ENCODE measurements around the gene DACH2. TPM values are rescaled to one million over a fixed set of nuclear protein-coding genes. Genes with fewer than 3 reads are reported as not detected.

DACH2 gene
- total and polyA plus RNA-seq, 2 donors, result 0.18 to 3.9 TPM

GRCh38 chrX:86192827-86193226 is 44.6 kb downstream of the DACH2 start:
- H3K27ac ChIP-seq (ENCODE audit: low read depth), result no peak overlapping the region
- WGBS, result 31% methylated on average over 1 of the region's 1 CpG
- no peaks in the 10 kb centered on the region for H3K36me3 ChIP-seq (ENCODE audit: insufficient read depth)
- DNase-seq (ENCODE audit: extremely low spot score), result no peak
- H3K4me1 ChIP-seq (ENCODE audit: insufficient read depth), result no peaks in the 10 kb centered on the region
- no peak overlapping the region for H3K4me3 ChIP-seq (ENCODE audit: low read depth, low read length)

- WGBS, result 93% methylated on average over 6 of the region's 6 CpGs
- Histone ChIP-seq H3K4me1 (ENCODE audit: insufficient read depth) (no peaks in the 10 kb centered on the region), H3K27ac (ENCODE audit: low read depth) (no peak overlapping the region), H3K4me3 (ENCODE audit: low read depth, low read length) (no peak overlapping the region), H3K36me3 (ENCODE audit: insufficient read depth) (no peaks in the 10 kb centered on the region)
- no peak for DNase-seq (ENCODE audit: extremely low spot score)
Observed at GRCh38 chrX:86194758-86195157, 46.5 kb downstream of the DACH2 start.

- DNase-seq (ENCODE audit: extremely low spot score), result no peak
- Histone ChIP-seq H3K27ac (ENCODE audit: low read depth) (no peak overlapping the region), H3K36me3 (ENCODE audit: insufficient read depth) (no peaks in the 10 kb centered on the region), H3K4me3 (ENCODE audit: low read depth, low read length) (no peak overlapping the region), H3K4me1 (ENCODE audit: insufficient read depth) (no peaks in the 10 kb centered on the region)
- 92% methylated on average over 2 of the region's 2 CpGs for WGBS
Observed at GRCh38 chrX:86195343-86195742, 47.1 kb downstream of the DACH2 start.

GRCh38 chrX:86197815-86198214 is 49.6 kb downstream of the DACH2 start:
- Histone ChIP-seq H3K4me3 (ENCODE audit: low read depth, low read length) (no peak overlapping the region), H3K27ac (ENCODE audit: low read depth) (no peak overlapping the region), H3K36me3 (ENCODE audit: insufficient read depth) (no peaks in the 10 kb centered on the region), H3K4me1 (ENCODE audit: insufficient read depth) (no peaks in the 10 kb centered on the region)
- 82% methylated on average over 1 of the region's 1 CpG for WGBS
- DNase-seq (ENCODE audit: extremely low spot score), result no peak

- WGBS, result 48% methylated on average over 3 of the region's 3 CpGs
- no peak overlapping the region for H3K4me3 ChIP-seq (ENCODE audit: low read depth, low read length)
- no peaks in the 10 kb centered on the region for H3K4me1 ChIP-seq (ENCODE audit: insufficient read depth)
- H3K36me3 ChIP-seq (ENCODE audit: insufficient read depth), result no peaks in the 10 kb centered on the region
- DNase-seq (ENCODE audit: extremely low spot score), result no peak
- no peak overlapping the region for H3K27ac ChIP-seq (ENCODE audit: low read depth)
Observed at GRCh38 chrX:86210772-86211171, 62.5 kb downstream of the DACH2 start.

GRCh38 chrX:86215260-86215659 is 67.0 kb downstream of the DACH2 start:
- Histone ChIP-seq H3K4me1 (ENCODE audit: insufficient read depth) (no peaks in the 10 kb centered on the region), H3K27ac (ENCODE audit: low read depth) (no peak overlapping the region), H3K36me3 (ENCODE audit: insufficient read depth) (no peaks in the 10 kb centered on the region), H3K4me3 (ENCODE audit: low read depth, low read length) (no peak overlapping the region)
- no peak for DNase-seq (ENCODE audit: extremely low spot score)
- WGBS, result 96% methylated on average over 3 of the region's 3 CpGs

- WGBS, result 81% methylated on average over 6 of the region's 6 CpGs
- DNase-seq (ENCODE audit: extremely low spot score), result no peak
- Histone ChIP-seq H3K27ac (ENCODE audit: low read depth) (no peak overlapping the region), H3K36me3 (ENCODE audit: insufficient read depth) (no peaks in the 10 kb centered on the region), H3K4me3 (ENCODE audit: low read depth, low read length) (no peak overlapping the region), H3K4me1 (ENCODE audit: insufficient read depth) (no peaks in the 10 kb centered on the region)
Observed at GRCh38 chrX:86237482-86237881, 89.2 kb downstream of the DACH2 start.

GRCh38 chrX:86241547-86241946 is 93.3 kb downstream of the DACH2 start:
- no peak overlapping the region for H3K4me3 ChIP-seq (ENCODE audit: low read depth, low read length)
- DNase-seq (ENCODE audit: extremely low spot score), result no peak
- H3K36me3 ChIP-seq (ENCODE audit: insufficient read depth), result no peaks in the 10 kb centered on the region
- WGBS, result 97% methylated on average over 1 of the region's 1 CpG
- H3K27ac ChIP-seq (ENCODE audit: low read depth), result no peak overlapping the region
- no peaks in the 10 kb centered on the region for H3K4me1 ChIP-seq (ENCODE audit: insufficient read depth)

GRCh38 chrX:86263526-86263925 is 115.3 kb downstream of the DACH2 start:
- no peak for DNase-seq (ENCODE audit: extremely low spot score)
- no peaks in the 10 kb centered on the region for H3K36me3 ChIP-seq (ENCODE audit: insufficient read depth)
- H3K27ac ChIP-seq (ENCODE audit: low read depth), result no peak overlapping the region
- no peaks in the 10 kb centered on the region for H3K4me1 ChIP-seq (ENCODE audit: insufficient read depth)
- no peak overlapping the region for H3K4me3 ChIP-seq (ENCODE audit: low read depth, low read length)

GRCh38 chrX:86295293-86295692 is 147.0 kb downstream of the DACH2 start:
- H3K4me1 ChIP-seq (ENCODE audit: insufficient read depth), result no peaks in the 10 kb centered on the region
- DNase-seq (ENCODE audit: extremely low spot score), result no peak
- 93% methylated on average over 10 of the region's 10 CpGs for WGBS
- H3K27ac ChIP-seq (ENCODE audit: low read depth), result no peak overlapping the region
- no peak overlapping the region for H3K4me3 ChIP-seq (ENCODE audit: low read depth, low read length)
- no peaks in the 10 kb centered on the region for H3K36me3 ChIP-seq (ENCODE audit: insufficient read depth)

GRCh38 chrX:86322913-86323312 is 174.7 kb downstream of the DACH2 start:
- H3K27ac ChIP-seq (ENCODE audit: low read depth), result no peak overlapping the region
- WGBS, result 92% methylated on average over 3 of the region's 3 CpGs
- H3K4me3 ChIP-seq (ENCODE audit: low read depth, low read length), result no peak overlapping the region
- no peaks in the 10 kb centered on the region for H3K36me3 ChIP-seq (ENCODE audit: insufficient read depth)
- H3K4me1 ChIP-seq (ENCODE audit: insufficient read depth), result no peaks in the 10 kb centered on the region
- no peak for DNase-seq (ENCODE audit: extremely low spot score)

GRCh38 chrX:86329174-86329573 is 180.9 kb downstream of the DACH2 start:
- H3K36me3 ChIP-seq (ENCODE audit: insufficient read depth), result no peaks in the 10 kb centered on the region
- 81% methylated on average over 1 of the region's 1 CpG for WGBS

GRCh38 chrX:86348669-86349068 is 200.4 kb downstream of the DACH2 start:
- DNase-seq (ENCODE audit: extremely low spot score), result no peak
- 69% methylated on average over 4 of the region's 4 CpGs for WGBS

More at GRCh38 chrX:86329174-86329573, 180.9 kb downstream of the DACH2 start:
- DNase-seq (ENCODE audit: extremely low spot score), result no peak
- Histone ChIP-seq H3K4me3 (ENCODE audit: low read depth, low read length) (no peak overlapping the region), H3K27ac (ENCODE audit: low read depth) (no peak overlapping the region), H3K4me1 (ENCODE audit: insufficient read depth) (no peaks in the 10 kb centered on the region)

GRCh38 chrX:86349115-86349514 is 200.9 kb downstream of the DACH2 start:
- no peaks in the 10 kb centered on the region for H3K4me1 ChIP-seq (ENCODE audit: insufficient read depth)
- no peak overlapping the region for H3K4me3 ChIP-seq (ENCODE audit: low read depth, low read length)
- no peak overlapping the region for H3K27ac ChIP-seq (ENCODE audit: low read depth)
- no peaks in the 10 kb centered on the region for H3K36me3 ChIP-seq (ENCODE audit: insufficient read depth)
- no peak for DNase-seq (ENCODE audit: extremely low spot score)
- 92% methylated on average over 11 of the region's 11 CpGs for WGBS

More at GRCh38 chrX:86348669-86349068, 200.4 kb downstream of the DACH2 start:
- no peaks in the 10 kb centered on the region for H3K36me3 ChIP-seq (ENCODE audit: insufficient read depth)
- H3K4me1 ChIP-seq (ENCODE audit: insufficient read depth), result no peaks in the 10 kb centered on the region
- no peak overlapping the region for H3K4me3 ChIP-seq (ENCODE audit: low read depth, low read length)
- H3K27ac ChIP-seq (ENCODE audit: low read depth), result no peak overlapping the region
